ENCODE measurements around the gene RPL37A.

GRCh38 chr2:216517447-216518225 is 19.0 kb downstream of the RPL37A start:
- TF ChIP-seq CTCF (IDR thresholded peaks at IDR 0.05): no peak
- TF ChIP-seq POLR2A (IDR thresholded peaks at IDR 0.05): no peak
